ENCODE data around the gene PCNX2. TPM values are rescaled to one million over a fixed set of nuclear protein-coding genes. Genes with fewer than 3 reads are reported as not detected.

PCNX2 gene
- total RNA-seq, 1 experiment from 2014 or later: 15.3 TPM

DNA sequence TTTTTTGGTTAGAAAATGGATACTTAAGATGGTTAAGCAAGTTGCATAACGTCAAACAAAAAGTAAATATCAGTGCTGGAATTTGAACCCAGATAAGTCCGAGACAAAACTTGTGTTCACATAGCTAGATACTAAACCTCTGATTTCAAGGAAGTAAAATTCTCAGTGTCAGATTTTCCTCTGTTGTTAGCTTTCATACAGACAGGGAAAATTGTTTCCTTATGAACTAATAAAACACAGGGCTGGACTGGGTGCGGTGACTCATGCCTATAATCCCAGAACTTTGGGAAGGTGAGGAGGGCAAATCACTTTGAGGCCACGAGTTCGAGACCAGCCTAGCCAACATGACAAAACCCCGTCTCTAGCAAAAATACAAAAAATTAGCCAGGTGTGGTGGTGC, 51.3 kb downstream of the PCNX2 start:
- H3K4me1 ChIP-seq (ENCODE audit: control insufficient read depth in 1 of 2, insufficient read depth in 2 of 2, low read length in 2 of 2): peaks cover 3 to 12% of the 10 kb centered on the region in 2 experiments; a peak in 1 of 4 replicates
- TF ChIP-seq FOSL1 (IDR thresholded peaks at IDR 0.05; ENCODE audit: low read depth): peak; percentile 35; the same call in 1 of the 2 replicates
- TF ChIP-seq CBX3 (IDR thresholded peaks at IDR 0.05; ENCODE audit: low read depth): peak; percentile 58; the same call in 1 of the 2 replicates
- TF ChIP-seq ELF1 (IDR thresholded peaks at IDR 0.05; ENCODE audit: borderline replicate concordance, low read depth): no peak
- TF ChIP-seq SP1 (IDR thresholded peaks at IDR 0.05; ENCODE audit: low read depth): 0 out of 2 replicates have a peak, but pooled peaks have one; percentile 8
- peak; percentile 48 for TF ChIP-seq JUND (IDR thresholded peaks at IDR 0.05)
- ChIA-PET RAD21 (ENCODE audit: low non-redundant PET in 1 of 2, low total read pairs in 2 of 2, uncharacterized antibody in 2 of 2, unreplicated experiment in 2 of 2) (no interaction called here), CTCF (no interaction called here), POLR2A (no interaction called here)
- intact Hi-C loops (cut with micrococcal nuclease): no loop called here
- H3K27me3 ChIP-seq (ENCODE audit: insufficient read depth, low read length): no peaks in the 10 kb centered on the region
- ATAC-seq: no peak
- H3K9me3 ChIP-seq (ENCODE audit: control insufficient read depth in 1 of 2, insufficient read depth in 1 of 2, low read depth in 1 of 2, low read length in 2 of 2): no peaks in the 10 kb centered on the region
- H3K9me2 ChIP-seq (ENCODE audit: insufficient read depth): no peaks in the 10 kb centered on the region
- no peak overlapping the region for H3K4me2 ChIP-seq (ENCODE audit: low read length)
- BruUV-seq (replicated peaks): no TSS peak
- no peaks in the 10 kb centered on the region for H3K36me3 ChIP-seq (ENCODE audit: control insufficient read depth in 1 of 2, insufficient read depth in 2 of 2, low read length in 2 of 2)
- no peaks in the 10 kb centered on the region for H3K79me2 ChIP-seq (ENCODE audit: insufficient read depth, low read length)
- H4K20me1 ChIP-seq (ENCODE audit: insufficient read depth): no peaks in the 10 kb centered on the region
- DNase-seq (ENCODE audit: low read depth, low spot score): peak; percentile 2
- H2AFZ ChIP-seq (ENCODE audit: low read depth, low read length, poor library complexity, severe bottlenecking): no peak overlapping the region
- no peak overlapping the region for H3K9ac ChIP-seq (ENCODE audit: low read length)
- H3K4me3 ChIP-seq (replicated peaks in 1 of 2; ENCODE audit: low read depth in 1 of 2, low read length in 2 of 2): no peak overlapping the region
- no peak overlapping the region for H3K27ac ChIP-seq (ENCODE audit: low read depth, low read length)

- H3K36me3 ChIP-seq (ENCODE audit: control insufficient read depth in 1 of 2, insufficient read depth in 2 of 2, low read length in 2 of 2): no peaks in the 10 kb centered on the region
- intact Hi-C loops (cut with micrococcal nuclease): no loop called here
- H3K4me2 ChIP-seq (ENCODE audit: low read length): no peak overlapping the region
- ChIA-PET RAD21 (ENCODE audit: low non-redundant PET in 1 of 2, low total read pairs in 2 of 2, uncharacterized antibody in 2 of 2, unreplicated experiment in 2 of 2) (no interaction called here), POLR2A (no interaction called here), CTCF (no interaction called here)
- H3K9me2 ChIP-seq (ENCODE audit: insufficient read depth): no peaks in the 10 kb centered on the region
- H4K20me1 ChIP-seq (ENCODE audit: insufficient read depth): no peaks in the 10 kb centered on the region
- no peaks in the 10 kb centered on the region for H3K79me2 ChIP-seq (ENCODE audit: insufficient read depth, low read length)
- H2AFZ ChIP-seq (ENCODE audit: low read depth, low read length, poor library complexity, severe bottlenecking): no peak overlapping the region
- no TSS peak for BruUV-seq (replicated peaks)
- H3K9me3 ChIP-seq (ENCODE audit: control insufficient read depth in 1 of 2, insufficient read depth in 1 of 2, low read depth in 1 of 2, low read length in 2 of 2): no peaks in the 10 kb centered on the region
- DNase-seq (ENCODE audit: low read depth, low spot score): no peak
- peaks cover 3 to 12% of the 10 kb centered on the region in 2 experiments; a peak in 1 of 4 replicates for H3K4me1 ChIP-seq (ENCODE audit: control insufficient read depth in 1 of 2, insufficient read depth in 2 of 2, low read length in 2 of 2)
- no peaks in the 10 kb centered on the region for H3K27me3 ChIP-seq (ENCODE audit: insufficient read depth, low read length)
- no peak overlapping the region for H3K9ac ChIP-seq (ENCODE audit: low read length)
- no peak overlapping the region for H3K27ac ChIP-seq (ENCODE audit: low read depth, low read length)
- ATAC-seq: no peak
- no peak overlapping the region for H3K4me3 ChIP-seq (replicated peaks in 1 of 2; ENCODE audit: low read depth in 1 of 2, low read length in 2 of 2)
- TF ChIP-seq REST (IDR thresholded peaks at IDR 0.05; ENCODE audit: low read depth) (no peak), ZBTB33 (IDR thresholded peaks at IDR 0.05; ENCODE audit: extremely low read depth, insufficient replicate concordance, low read length) (no peak), EZH2phosphoT487 (IDR thresholded peaks at IDR 0.05; ENCODE audit: borderline replicate concordance) (no peak), POLR2AphosphoS5 (IDR thresholded peaks at IDR 0.05; ENCODE audit: low read depth, low read length) (no peak), ZFX (IDR thresholded peaks at IDR 0.05) (no peak), CEBPB (IDR thresholded peaks at IDR 0.05; ENCODE audit: low read depth) (no peak), SIN3A (IDR thresholded peaks at IDR 0.05; ENCODE audit: low read depth) (no peak), TCF7L2 (IDR thresholded peaks at IDR 0.05; ENCODE audit: borderline replicate concordance, extremely low read depth, insufficient read depth, insufficient read length) (no peak), ZNF274 (IDR thresholded peaks at IDR 0.05; ENCODE audit: low read depth, low read length) (no peak), CBX3 (IDR thresholded peaks at IDR 0.05; ENCODE audit: low read depth) (no peak), POLR2A (IDR thresholded peaks at IDR 0.05; ENCODE audit: borderline replicate concordance, extremely low read depth, insufficient read depth, insufficient read length) (no peak), MAX (IDR thresholded peaks at IDR 0.05) (no peak)
Observed at GRCh38 chr1:233242827-233243483, 52.6 kb downstream of the PCNX2 start.

Measured in HCT116 (cell line).